Measurements from ENCODE around the gene IL4I1.
"Not testable (repeated sequence)": the region's sequence is repeated elsewhere in the genome, so short reads cannot be mapped to it uniquely, and the experiment has no call there.

The IL4I1 gene

GRCh38 chr19:49896863-49897621 lies at the start of gene IL4I1:
IL4I1 (minus strand) TSS chr19:49896887; CDS start chr19:49896160, 727 bp downstream.
- TF ChIP-seq MAX (IDR thresholded peaks at IDR 0.05; ENCODE audit: low read depth, low read length) (no peak), CTCF (IDR thresholded peaks at IDR 0.05; ENCODE audit: low read depth, low read length) (no peak), POLR2A (IDR thresholded peaks at IDR 0.05; ENCODE audit: extremely low read depth, insufficient read length) (no peak), MYC (IDR thresholded peaks at IDR 0.05; ENCODE audit: low read depth, low read length) (no peak)
- DNase-seq (ENCODE audit: low read depth): peak; percentile 51
- no peak within 1 kb of the TSS for H3K4me3 ChIP-seq (ENCODE audit: low read depth, low read length)

- no peak overlapping the region for H3K4me3 ChIP-seq (ENCODE audit: low read depth, low read length)
- no peak for DNase-seq (ENCODE audit: low read depth)
- no peak for TF ChIP-seq MYC (IDR thresholded peaks at IDR 0.05; ENCODE audit: low read depth, low read length)
- no peak for TF ChIP-seq POLR2A (IDR thresholded peaks at IDR 0.05; ENCODE audit: extremely low read depth, insufficient read length)
- no peak for TF ChIP-seq CTCF (IDR thresholded peaks at IDR 0.05; ENCODE audit: low read depth, low read length)
- TF ChIP-seq MAX (IDR thresholded peaks at IDR 0.05; ENCODE audit: low read depth, low read length): no peak
Observed at GRCh38 chr19:49946415-49946814, 49.7 kb upstream of the IL4I1 start.

GRCh38 chr19:49944567-49944966 lies 47.9 kb upstream of the IL4I1 start:
- H3K4me3 ChIP-seq (ENCODE audit: low read depth, low read length); DNase-seq (ENCODE audit: low read depth): not testable (repeated sequence)

- TF ChIP-seq MAX (IDR thresholded peaks at IDR 0.05; ENCODE audit: low read depth, low read length): no peak
- no peak overlapping the region for H3K4me3 ChIP-seq (ENCODE audit: low read depth, low read length)
Observed at GRCh38 chr19:49940482-49940791, 43.8 kb upstream of the IL4I1 start.

GRCh38 chr19:49939721-49940481 lies 43.2 kb upstream of the IL4I1 start:
- DNase-seq (ENCODE audit: low read depth): no peak
- no peak overlapping the region for H3K4me3 ChIP-seq (ENCODE audit: low read depth, low read length)
- peak; percentile 14; the same call in 1 of the 2 replicates for TF ChIP-seq MYC (IDR thresholded peaks at IDR 0.05; ENCODE audit: low read depth, low read length)
- TF ChIP-seq MAX (IDR thresholded peaks at IDR 0.05; ENCODE audit: low read depth, low read length): peak; percentile 38; the same call in 1 of the 2 replicates
- no peak for TF ChIP-seq CTCF (IDR thresholded peaks at IDR 0.05; ENCODE audit: low read depth, low read length)
- no peak for TF ChIP-seq POLR2A (IDR thresholded peaks at IDR 0.05; ENCODE audit: extremely low read depth, insufficient read length)

More at GRCh38 chr19:49940482-49940791, 43.8 kb upstream of the IL4I1 start:
- DNase-seq (ENCODE audit: low read depth): no peak

GRCh38 chr19:49938662-49939061 lies 42.0 kb upstream of the IL4I1 start:
- DNase-seq (ENCODE audit: low read depth): no peak
- H3K4me3 ChIP-seq (ENCODE audit: low read depth, low read length): no peak overlapping the region
- no peak for TF ChIP-seq CTCF (IDR thresholded peaks at IDR 0.05; ENCODE audit: low read depth, low read length)
- TF ChIP-seq POLR2A (IDR thresholded peaks at IDR 0.05; ENCODE audit: extremely low read depth, insufficient read length): no peak
- TF ChIP-seq MYC (IDR thresholded peaks at IDR 0.05; ENCODE audit: low read depth, low read length): no peak
- TF ChIP-seq MAX (IDR thresholded peaks at IDR 0.05; ENCODE audit: low read depth, low read length): no peak

Measured in NB4 (cell line).